T-helper 1 cell (primary cell): Measurements from ENCODE around the gene URI1.
"Not testable (repeated sequence)": the region's sequence is repeated elsewhere in the genome, so short reads cannot be mapped to it uniquely, and the experiment has no call there.

Experiments used
- DNase-seq, 5 donors: peaks; one replicate each; pipeline ENCODE4 v3.0.0-alpha.2; 2012 to 2020

URI1 gene

GRCh38 chr19:30028118-30028991, 86.3 kb downstream of the URI1 start:
- no peak for DNase-seq

GRCh38 chr19:30028992-30029343, 86.9 kb downstream of the URI1 start:
- DNase-seq: no peak

GRCh38 chr19:30029721-30030510, 87.9 kb downstream of the URI1 start:
- peak in 1 of 5 donors; percentile 25 for DNase-seq

- DNase-seq: no peak
These were observed 92.3 kb downstream of the URI1 start for GRCh38 chr19:30034321-30034720.

- DNase-seq: no peak
These were observed 94.4 kb downstream of the URI1 start for GRCh38 chr19:30036154-30037129.

- no peak for DNase-seq
These were observed 95.8 kb downstream of the URI1 start for GRCh38 chr19:30037835-30038234.

GRCh38 chr19:30041931-30042330, 99.9 kb downstream of the URI1 start:
- DNase-seq: not testable (repeated sequence)

- DNase-seq: not testable (repeated sequence)
These were observed 101.0 kb downstream of the URI1 start for GRCh38 chr19:30043008-30043407.

GRCh38 chr19:30044273-30045248, 102.5 kb downstream of the URI1 start:
- DNase-seq: no peak

- peak in 1 of 5 donors; percentile 4 for DNase-seq
These were observed 104.5 kb downstream of the URI1 start for GRCh38 chr19:30046522-30046921.

GRCh38 chr19:30047432-30047831, 105.4 kb downstream of the URI1 start:
- DNase-seq: no peak

- DNase-seq: no peak
These were observed 107.2 kb downstream of the URI1 start for GRCh38 chr19:30049226-30049625.

- no peak for DNase-seq
These were observed 108.0 kb downstream of the URI1 start for GRCh38 chr19:30049846-30050667.

GRCh38 chr19:30052122-30053075, 110.4 kb downstream of the URI1 start:
- no peak for DNase-seq

GRCh38 chr19:30053558-30053957, 111.5 kb downstream of the URI1 start:
- DNase-seq: no peak

- DNase-seq: no peak
These were observed 112.2 kb downstream of the URI1 start for GRCh38 chr19:30054210-30054609.

GRCh38 chr19:30056580-30056979, 114.5 kb downstream of the URI1 start:
- DNase-seq: no peak

GRCh38 chr19:30059741-30060457, 117.9 kb downstream of the URI1 start:
- no peak for DNase-seq
